NB4 (cell line): ENCODE data around the gene TMTC2.

Experiments used
- DNase-seq: peaks from one replicate; pipeline ENCODE4 v3.0.0; 2010; ENCODE audit warnings: low read depth
- H3K4me3 ChIP-seq: one replicate; pipeline ENCODE4 v1.5.1; 2011; ENCODE audit warnings: mild to moderate bottlenecking, low read depth, low read length, moderate library complexity
- CTCF ChIP-seq: IDR thresholded peaks from one replicate; pipeline ENCODE4 v1.5.1; 2012; ENCODE audit warnings: low read depth, low read length
- MAX ChIP-seq: IDR thresholded peaks from 2 replicates; pipeline ENCODE4 v1.6.1; 2011; ENCODE audit warnings: low read depth, low read length
- MYC ChIP-seq: IDR thresholded peaks from 2 replicates; pipeline ENCODE4 v1.6.1; 2011; ENCODE audit warnings: low read depth, low read length
- POLR2A ChIP-seq: IDR thresholded peaks from 2 replicates; pipeline ENCODE4 v1.6.1; 2011; ENCODE audit warnings: mild to moderate bottlenecking; ENCODE audit not compliant: insufficient read length; ENCODE audit errors: extremely low read depth

TMTC2 gene

GRCh38 chr12:82783435-82783834 is 96.7 kb downstream of the TMTC2 start:
- H3K4me3 ChIP-seq = no peak overlapping the region
- no peak for DNase-seq

GRCh38 chr12:82787016-82787415 is 100.3 kb downstream of the TMTC2 start:
- no peak for DNase-seq

More at GRCh38 chr12:82783435-82783834, 96.7 kb downstream of the TMTC2 start:
- TF ChIP-seq CTCF (no peak), MAX (no peak), MYC (no peak), POLR2A (no peak)

GRCh38 chr12:82788594-82788993 is 101.9 kb downstream of the TMTC2 start:
- no peak for DNase-seq
- H3K4me3 ChIP-seq = no peak overlapping the region
- TF ChIP-seq POLR2A (no peak), MYC (no peak), CTCF (no peak)

More at GRCh38 chr12:82787016-82787415, 100.3 kb downstream of the TMTC2 start:
- no peak for TF ChIP-seq MYC
- TF ChIP-seq POLR2A = no peak
- TF ChIP-seq CTCF = no peak
- no peak for TF ChIP-seq MAX
- H3K4me3 ChIP-seq = no peak overlapping the region

GRCh38 chr12:82789674-82790073 is 103.0 kb downstream of the TMTC2 start:
- no peak for DNase-seq
- no peak overlapping the region for H3K4me3 ChIP-seq
- TF ChIP-seq CTCF (no peak), POLR2A (no peak), MAX (no peak), MYC (no peak)

GRCh38 chr12:82793751-82794281 is 107.1 kb downstream of the TMTC2 start:
- DNase-seq = no peak
- H3K4me3 ChIP-seq = no peak overlapping the region
- no peak for TF ChIP-seq MAX

- TF ChIP-seq MAX (no peak), MYC (no peak), CTCF (no peak), POLR2A (no peak)
- H3K4me3 ChIP-seq = no peak overlapping the region
- DNase-seq = no peak
These were observed 110.8 kb downstream of the TMTC2 start for GRCh38 chr12:82797480-82797879.
